HepG2 (cell line): ENCODE results near the gene PCBP4. TPM values are rescaled to one million over a fixed set of nuclear protein-coding genes. Genes with fewer than 3 reads are reported as not detected.

Experiments used
- ATAC-seq: fragments of 200-7000 bp; cut with Tn5 transposase; 3 replicates; pipeline ENCODE4 v1.9.1; 2020; ENCODE audit warnings: mild to moderate bottlenecking, moderate library complexity
- BruUV-seq: library from RNA; stranded (reverse); fragments of 400-500 nt; replicated peaks from 2 replicates; lab custom pipeline; 2021; lab: Mats Ljungman, UMichigan
- CTCF ChIA-PET: fragments of 300-600 bp; formaldehyde crosslinking; extraction: SDS; loops from one replicate; lab custom pipeline; 2021; ENCODE audit warnings: low total read pairs, inconsistent platforms, low intra/inter-chr PET ratio; lab: Yijun Ruan, JAX
- POLR2A ChIA-PET: fragments of 350-600 bp; sonication (Branson Sonifier 250); formaldehyde crosslinking; loops from one replicate; lab custom pipeline; 2020; ENCODE audit warnings: antibody characterized with exemption, inconsistent platforms; lab: Yijun Ruan, JAX
- DNase-seq: peaks from one replicate; pipeline ENCODE4 v3.0.0-alpha.2; 2015; ENCODE audit warnings: low spot score
- FAIRE-seq: peaks from 3 replicates; lab custom pipeline; 2011; peaks lifted over from hg19 to GRCh38; lab: Jason Lieb, UNC
- H2AFZ ChIP-seq: one replicate; pipeline ENCODE4 v1.6.1; 2011; ENCODE audit warnings: low read length, inconsistent platforms
- H3K27ac ChIP-seq: fragments of 300-600 bp; 3 replicates; pipeline ENCODE4 v1.8.0; 2011; ENCODE audit warnings: mixed run types, mild to moderate bottlenecking, mixed read lengths, low read length, inconsistent platforms; ENCODE audit not compliant: insufficient read depth; ENCODE audit errors: extremely low read length
- H3K27me3 ChIP-seq, 2 experiments: fragments of 200-600 bp in 1 of 2; 2 replicates in 1 of 2; 3 replicates in 1 of 2; pipeline versions ENCODE4 v1.6.0 to v1.8.0; 2011; ENCODE audit warnings: low read length in 2 of 2, mild to moderate bottlenecking in 2 of 2, moderate library complexity in 2 of 2, inconsistent platforms in 1 of 2; ENCODE audit not compliant: insufficient read depth in 2 of 2, control insufficient read depth in 1 of 2
- H3K36me3 ChIP-seq, 2 experiments: fragments of 200-600 bp in 1 of 2; replicated peaks in 1 of 2; 2 replicates in 1 of 2; 3 replicates in 1 of 2; pipeline versions ENCODE4 v1.5.1 to v1.8.0; 2011; ENCODE audit warnings: low read length in 2 of 2, inconsistent platforms in 1 of 2; ENCODE audit not compliant: insufficient read depth in 2 of 2, control insufficient read depth in 1 of 2
- H3K4me1 ChIP-seq: 2 replicates; pipeline ENCODE4 v1.5.1; 2012; ENCODE audit warnings: low read length, inconsistent platforms; ENCODE audit not compliant: insufficient read depth
- H3K4me2 ChIP-seq: 2 replicates; pipeline ENCODE4 v1.6.0; 2011; ENCODE audit warnings: low read depth, low read length, inconsistent platforms
- H3K4me3 ChIP-seq, 3 experiments: fragments of 200-600 bp in 1 of 3; sonication (generic), shearing (Covaris generic) in 1 of 3; replicated peaks in 1 of 3; 2 replicates each; pipeline ENCODE4 v1.5.1; 2011 to 2016; ENCODE audit warnings: low read length in 3 of 3, inconsistent platforms in 2 of 3, low read depth in 2 of 3, mild to moderate bottlenecking in 2 of 3, control low read depth in 1 of 3, mixed read lengths in 1 of 3; ENCODE audit not compliant: insufficient read depth in 1 of 3
- H3K79me2 ChIP-seq: one replicate; pipeline ENCODE4 v1.6.1; 2011; ENCODE audit warnings: low read length, inconsistent platforms; ENCODE audit not compliant: insufficient read depth
- H3K9ac ChIP-seq: 2 replicates; pipeline ENCODE4 v1.6.0; 2011; ENCODE audit warnings: mild to moderate bottlenecking, low read depth, low read length, inconsistent platforms; ENCODE audit not compliant: insufficient read depth
- H3K9me3 ChIP-seq: 2 replicates; pipeline ENCODE4 v1.5.1; 2012; ENCODE audit warnings: mild to moderate bottlenecking, low read length
- H4K20me1 ChIP-seq: 2 replicates; pipeline ENCODE4 v1.6.0; 2011; ENCODE audit warnings: inconsistent platforms, mild to moderate bottlenecking, low read length, moderate library complexity; ENCODE audit not compliant: insufficient read depth
- NONO ChIP-seq, 2 experiments: fragments of 450-650 bp in 1 of 2; sonication (generic) in 1 of 2; formaldehyde crosslinking in 1 of 2; IDR thresholded peaks in 1 of 2; conservative IDR thresholded peaks in 1 of 2; 2 replicates each; pipeline versions ENCODE4 v1.6.1 to v1.8.0; 2017 to 2022; ENCODE audit warnings: mild to moderate bottlenecking in 1 of 2, missing genetic modification reagents in 1 of 2, moderate library complexity in 1 of 2
- RFX5 ChIP-seq: IDR thresholded peaks from 2 replicates; pipeline ENCODE4 v1.6.1; 2011; ENCODE audit warnings: low read depth, low read length, improper control_type of control experiment
- SIN3B ChIP-seq: fragments of 150-350 bp; IDR thresholded peaks from 2 replicates; pipeline ENCODE4 v1.6.1; 2014; ENCODE audit warnings: low read length
- TARDBP ChIP-seq: sonication (generic); formaldehyde crosslinking; IDR thresholded peaks from 2 replicates; pipeline ENCODE4 v1.8.0; 2022; ENCODE audit warnings: mild to moderate bottlenecking, missing genetic modification reagents
- ZBTB1 ChIP-seq: sonication (generic); formaldehyde crosslinking; IDR thresholded peaks from 2 replicates; pipeline ENCODE4 v1.4.0; 2020; ENCODE audit warnings: missing genetic modification reagents, borderline replicate concordance
- ZFP37 ChIP-seq: sonication (generic); formaldehyde crosslinking; IDR thresholded peaks from 2 replicates; pipeline ENCODE4 v1.4.0; 2020; ENCODE audit warnings: missing genetic modification reagents, borderline replicate concordance
- ZNF264 ChIP-seq: sonication (generic); formaldehyde crosslinking; IDR thresholded peaks from 2 replicates; pipeline ENCODE4 v1.4.0; 2020; ENCODE audit warnings: missing genetic modification reagents
- ZNF329 ChIP-seq: sonication (generic); formaldehyde crosslinking; IDR thresholded peaks from 2 replicates; pipeline ENCODE4 v1.9.0; 2021; ENCODE audit warnings: low read depth, mild to moderate bottlenecking, missing genetic modification reagents
- WGBS: methylation state at CpG from one replicate; pipeline ENCODE4 v1.1.6; 2017; ENCODE audit warnings: low lambda C conversion rate; 5-methylcytosine and 5-hydroxymethylcytosine counted together
- in situ Hi-C: cut with HindIII; loops from 2 replicates; pipeline ENCODE4 v1.10.0; 2017; ENCODE audit warnings: low pct_unique_long_range_greater_than_20kb; ENCODE audit not compliant: extremely low pct_ligation_motif_present
- intact Hi-C: fragments of 100-400 bp; cut with micrococcal nuclease; formaldehyde crosslinking; loops from one replicate; pipeline ENCODE4 v1.10.0; 2022; ENCODE audit not compliant: unreplicated experiment
- polyA plus RNA-seq, 8 experiments: library from polyadenylated mRNA; depleted of rRNA in 3 of 8; stranded (reverse) in 7 of 8; unstranded in 1 of 8; fragments of >200 nt; fragmentation: Illumina TruSeq in 4 of 8; extraction: Trizol in 4 of 8; gene quantifications; 2 replicates each; pipeline versions ENCODE4 v1.2.1 to v1.2.3, GENCODE V29; 2011 to 2016; ENCODE audit warnings: low read depth in 4 of 8, missing spikeins in 1 of 8, mixed read lengths in 1 of 8; ENCODE audit not compliant: insufficient read depth in 1 of 8
- total RNA-seq, 5 experiments: library from RNA; depleted of rRNA; stranded (reverse); fragments of >200 nt; fragmentation: Illumina TruSeq; extraction: Trizol; gene quantifications; 2 replicates each; pipeline ENCODE4 v1.2.3, GENCODE V29; 2016; ENCODE audit warnings: low read depth in 1 of 5
- TF ChIP-seq, protein P1 (sequence below): sonication (generic); formaldehyde crosslinking; IDR thresholded peaks from 2 replicates; pipeline ENCODE4 v1.4.0; 2020; ENCODE audit warnings: mild to moderate bottlenecking, missing genetic modification reagents
- TF ChIP-seq, protein P2 (sequence below): sonication (generic); formaldehyde crosslinking; IDR thresholded peaks from 2 replicates; pipeline ENCODE4 v1.4.0; 2020; ENCODE audit warnings: missing genetic modification reagents

PCBP4 gene
- total and polyA plus RNA-seq, 2 of the 13 experiments (the other 11 are each of a cell fraction or from before 2014, with no cell fraction given): 36.8 to 51.3 TPM

GRCh38 chr3:51999846-52000245 lies 32.6 kb upstream of the PCBP4 start:
- Histone ChIP-seq H4K20me1 (no peaks in the 10 kb centered on the region), H3K27me3 (peaks cover 0 to 27% of the 10 kb centered on the region in 2 experiments; a peak in 3 of 5 replicates), H3K79me2 (peaks cover 8% of the 10 kb centered on the region), H3K9ac (no peak overlapping the region), H2AFZ (peak overlapping the region; percentile 9), H3K27ac (no peak overlapping the region), H3K4me2 (no peak overlapping the region), H3K9me3 (no peaks in the 10 kb centered on the region), H3K4me1 (peaks cover 47% of the 10 kb centered on the region), H3K36me3 (peaks cover 0 to under 1% of the 10 kb centered on the region in 2 experiments; a peak in 1 of 5 replicates), H3K4me3 (no peak overlapping the region)
- 21% methylated on average over 1 of the region's 2 CpGs for WGBS
- intact Hi-C loops (no loop called here), in situ Hi-C loops (loop anchor here (5.0 kb wide), 2 partner anchors 42 to 142 kb away; no protein-coding TSS in a partner anchor)
- FAIRE-seq (no peak), DNase-seq (no peak), ATAC-seq (no peak)
- ChIA-PET CTCF (interaction anchor here (9.0 kb wide), 1 partner anchor 144 kb away, joined by 110 read pairs; no protein-coding TSS in a partner anchor), POLR2A (no interaction called here)
- BruUV-seq: no TSS peak
- TF ChIP-seq, protein P1, sequence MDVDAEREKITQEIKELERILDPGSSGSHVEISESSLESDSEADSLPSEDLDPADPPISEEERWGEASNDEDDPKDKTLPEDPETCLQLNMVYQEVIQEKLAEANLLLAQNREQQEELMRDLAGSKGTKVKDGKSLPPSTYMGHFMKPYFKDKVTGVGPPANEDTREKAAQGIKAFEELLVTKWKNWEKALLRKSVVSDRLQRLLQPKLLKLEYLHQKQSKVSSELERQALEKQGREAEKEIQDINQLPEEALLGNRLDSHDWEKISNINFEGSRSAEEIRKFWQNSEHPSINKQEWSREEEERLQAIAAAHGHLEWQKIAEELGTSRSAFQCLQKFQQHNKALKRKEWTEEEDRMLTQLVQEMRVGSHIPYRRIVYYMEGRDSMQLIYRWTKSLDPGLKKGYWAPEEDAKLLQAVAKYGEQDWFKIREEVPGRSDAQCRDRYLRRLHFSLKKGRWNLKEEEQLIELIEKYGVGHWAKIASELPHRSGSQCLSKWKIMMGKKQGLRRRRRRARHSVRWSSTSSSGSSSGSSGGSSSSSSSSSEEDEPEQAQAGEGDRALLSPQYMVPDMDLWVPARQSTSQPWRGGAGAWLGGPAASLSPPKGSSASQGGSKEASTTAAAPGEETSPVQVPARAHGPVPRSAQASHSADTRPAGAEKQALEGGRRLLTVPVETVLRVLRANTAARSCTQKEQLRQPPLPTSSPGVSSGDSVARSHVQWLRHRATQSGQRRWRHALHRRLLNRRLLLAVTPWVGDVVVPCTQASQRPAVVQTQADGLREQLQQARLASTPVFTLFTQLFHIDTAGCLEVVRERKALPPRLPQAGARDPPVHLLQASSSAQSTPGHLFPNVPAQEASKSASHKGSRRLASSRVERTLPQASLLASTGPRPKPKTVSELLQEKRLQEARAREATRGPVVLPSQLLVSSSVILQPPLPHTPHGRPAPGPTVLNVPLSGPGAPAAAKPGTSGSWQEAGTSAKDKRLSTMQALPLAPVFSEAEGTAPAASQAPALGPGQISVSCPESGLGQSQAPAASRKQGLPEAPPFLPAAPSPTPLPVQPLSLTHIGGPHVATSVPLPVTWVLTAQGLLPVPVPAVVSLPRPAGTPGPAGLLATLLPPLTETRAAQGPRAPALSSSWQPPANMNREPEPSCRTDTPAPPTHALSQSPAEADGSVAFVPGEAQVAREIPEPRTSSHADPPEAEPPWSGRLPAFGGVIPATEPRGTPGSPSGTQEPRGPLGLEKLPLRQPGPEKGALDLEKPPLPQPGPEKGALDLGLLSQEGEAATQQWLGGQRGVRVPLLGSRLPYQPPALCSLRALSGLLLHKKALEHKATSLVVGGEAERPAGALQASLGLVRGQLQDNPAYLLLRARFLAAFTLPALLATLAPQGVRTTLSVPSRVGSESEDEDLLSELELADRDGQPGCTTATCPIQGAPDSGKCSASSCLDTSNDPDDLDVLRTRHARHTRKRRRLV (CRISPR knock-in tag): no peak
- TF ChIP-seq, protein P2, sequence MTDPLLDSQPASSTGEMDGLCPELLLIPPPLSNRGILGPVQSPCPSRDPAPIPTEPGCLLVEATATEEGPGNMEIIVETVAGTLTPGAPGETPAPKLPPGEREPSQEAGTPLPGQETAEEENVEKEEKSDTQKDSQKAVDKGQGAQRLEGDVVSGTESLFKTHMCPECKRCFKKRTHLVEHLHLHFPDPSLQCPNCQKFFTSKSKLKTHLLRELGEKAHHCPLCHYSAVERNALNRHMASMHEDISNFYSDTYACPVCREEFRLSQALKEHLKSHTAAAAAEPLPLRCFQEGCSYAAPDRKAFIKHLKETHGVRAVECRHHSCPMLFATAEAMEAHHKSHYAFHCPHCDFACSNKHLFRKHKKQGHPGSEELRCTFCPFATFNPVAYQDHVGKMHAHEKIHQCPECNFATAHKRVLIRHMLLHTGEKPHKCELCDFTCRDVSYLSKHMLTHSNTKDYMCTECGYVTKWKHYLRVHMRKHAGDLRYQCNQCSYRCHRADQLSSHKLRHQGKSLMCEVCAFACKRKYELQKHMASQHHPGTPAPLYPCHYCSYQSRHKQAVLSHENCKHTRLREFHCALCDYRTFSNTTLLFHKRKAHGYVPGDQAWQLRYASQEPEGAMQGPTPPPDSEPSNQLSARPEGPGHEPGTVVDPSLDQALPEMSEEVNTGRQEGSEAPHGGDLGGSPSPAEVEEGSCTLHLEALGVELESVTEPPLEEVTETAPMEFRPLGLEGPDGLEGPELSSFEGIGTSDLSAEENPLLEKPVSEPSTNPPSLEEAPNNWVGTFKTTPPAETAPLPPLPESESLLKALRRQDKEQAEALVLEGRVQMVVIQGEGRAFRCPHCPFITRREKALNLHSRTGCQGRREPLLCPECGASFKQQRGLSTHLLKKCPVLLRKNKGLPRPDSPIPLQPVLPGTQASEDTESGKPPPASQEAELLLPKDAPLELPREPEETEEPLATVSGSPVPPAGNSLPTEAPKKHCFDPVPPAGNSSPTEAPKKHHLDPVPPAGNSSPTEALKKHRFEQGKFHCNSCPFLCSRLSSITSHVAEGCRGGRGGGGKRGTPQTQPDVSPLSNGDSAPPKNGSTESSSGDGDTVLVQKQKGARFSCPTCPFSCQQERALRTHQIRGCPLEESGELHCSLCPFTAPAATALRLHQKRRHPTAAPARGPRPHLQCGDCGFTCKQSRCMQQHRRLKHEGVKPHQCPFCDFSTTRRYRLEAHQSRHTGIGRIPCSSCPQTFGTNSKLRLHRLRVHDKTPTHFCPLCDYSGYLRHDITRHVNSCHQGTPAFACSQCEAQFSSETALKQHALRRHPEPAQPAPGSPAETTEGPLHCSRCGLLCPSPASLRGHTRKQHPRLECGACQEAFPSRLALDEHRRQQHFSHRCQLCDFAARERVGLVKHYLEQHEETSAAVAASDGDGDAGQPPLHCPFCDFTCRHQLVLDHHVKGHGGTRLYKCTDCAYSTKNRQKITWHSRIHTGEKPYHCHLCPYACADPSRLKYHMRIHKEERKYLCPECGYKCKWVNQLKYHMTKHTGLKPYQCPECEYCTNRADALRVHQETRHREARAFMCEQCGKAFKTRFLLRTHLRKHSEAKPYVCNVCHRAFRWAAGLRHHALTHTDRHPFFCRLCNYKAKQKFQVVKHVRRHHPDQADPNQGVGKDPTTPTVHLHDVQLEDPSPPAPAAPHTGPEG (CRISPR knock-in tag): no peak
- TF ChIP-seq ZNF264 (CRISPR knock-in tag) (no peak), ZNF329 (CRISPR knock-in tag) (no peak), ZBTB1 (CRISPR knock-in tag) (no peak), RFX5 (no peak), NONO (IDR thresholded peaks at IDR 0.05) (no peak), NONO (CRISPR knock-in tag; conservative IDR thresholded peaks at IDR 0.05) (no peak), SIN3B (no peak), ZFP37 (CRISPR knock-in tag) (no peak), TARDBP (CRISPR knock-in tag) (no peak)
